ENCODE data around the gene MASP1. TPM values are rescaled to one million over a fixed set of nuclear protein-coding genes. Genes with fewer than 3 reads are reported as not detected.

MASP1 gene
- total RNA-seq, 1 experiment from 2014 or later, result not detected

- no peaks in the 10 kb centered on the region for H3K9me3 ChIP-seq (ENCODE audit: control insufficient read depth, insufficient read depth, low read depth, low read length)
- no peaks in the 10 kb centered on the region for H3K4me1 ChIP-seq (ENCODE audit: control insufficient read depth, insufficient read depth, low read length)
- no peak for TF ChIP-seq CTCF (IDR thresholded peaks at IDR 0.05)
- TF ChIP-seq SIN3A (IDR thresholded peaks at IDR 0.05; ENCODE audit: borderline replicate concordance, insufficient read depth, low read depth, low read length), result no peak
- no peak for TF ChIP-seq TCF7L2 (IDR thresholded peaks at IDR 0.05; ENCODE audit: low read depth, low read length)
- TF ChIP-seq REST (IDR thresholded peaks at IDR 0.05; ENCODE audit: insufficient read depth in 1 of 2, low read depth in 2 of 2, low read length in 1 of 2), result no peak
- no peak for TF ChIP-seq POLR2AphosphoS5 (IDR thresholded peaks at IDR 0.05; ENCODE audit: low read depth, low read length)
- ChIA-PET CTCF (no interaction called here), POLR2A (no interaction called here)
- intact Hi-C loops (cut with micrococcal nuclease; ENCODE audit: unreplicated experiment) (no loop called here), in situ Hi-C loops (cut with HindIII; ENCODE audit: low pct_unique_long_range_greater_than_20kb, low sequenced_read_pairs) (no loop called here)
- no peak for ATAC-seq
- H3K36me3 ChIP-seq (ENCODE audit: control insufficient read depth, insufficient read depth, low read length), result no peaks in the 10 kb centered on the region
- no peak for DNase-seq (ENCODE audit: low read depth, low spot score)
- no peaks in the 10 kb centered on the region for H3K27me3 ChIP-seq (ENCODE audit: control insufficient read depth, insufficient read depth, low read length)
- no TSS peak for BruUV-seq (replicated peaks)
- H3K27ac ChIP-seq (ENCODE audit: low read length), result no peak overlapping the region
- no peak overlapping the region for H3K4me3 ChIP-seq (ENCODE audit: low read depth in 2 of 2, low read length in 2 of 2)
Observed at GRCh38 chr3:187238239-187238638, 53.3 kb downstream of the MASP1 start.

- intact Hi-C loops (cut with micrococcal nuclease; ENCODE audit: unreplicated experiment), result no loop called here
- TF ChIP-seq POLR2AphosphoS5 (IDR thresholded peaks at IDR 0.05; ENCODE audit: low read depth, low read length), result no peak
- no peak for TF ChIP-seq REST (IDR thresholded peaks at IDR 0.05; ENCODE audit: insufficient read depth in 1 of 2, low read depth in 2 of 2, low read length in 1 of 2)
- TF ChIP-seq CTCF (IDR thresholded peaks at IDR 0.05), result no peak
- no peak for TF ChIP-seq SIN3A (IDR thresholded peaks at IDR 0.05; ENCODE audit: borderline replicate concordance, insufficient read depth, low read depth, low read length)
- TF ChIP-seq TCF7L2 (IDR thresholded peaks at IDR 0.05; ENCODE audit: low read depth, low read length), result no peak
- no TSS peak for BruUV-seq (replicated peaks)
- POLR2A ChIA-PET, result no interaction called here
- no peaks in the 10 kb centered on the region for H3K9me3 ChIP-seq (ENCODE audit: control insufficient read depth, insufficient read depth, low read depth, low read length)
- no peaks in the 10 kb centered on the region for H3K27me3 ChIP-seq (ENCODE audit: control insufficient read depth, insufficient read depth, low read length)
- in situ Hi-C loops (cut with HindIII; ENCODE audit: low pct_unique_long_range_greater_than_20kb, low sequenced_read_pairs), result no loop called here
- no peaks in the 10 kb centered on the region for H3K36me3 ChIP-seq (ENCODE audit: control insufficient read depth, insufficient read depth, low read length)
- CTCF ChIA-PET, result no interaction called here
- no peak overlapping the region for H3K27ac ChIP-seq (ENCODE audit: low read length)
- H3K4me3 ChIP-seq (ENCODE audit: low read depth in 2 of 2, low read length in 2 of 2), result no peak overlapping the region
- no peaks in the 10 kb centered on the region for H3K4me1 ChIP-seq (ENCODE audit: control insufficient read depth, insufficient read depth, low read length)
- no peak for ATAC-seq
- DNase-seq (ENCODE audit: low read depth, low spot score), result no peak
Observed at GRCh38 chr3:187237741-187238140, 53.8 kb downstream of the MASP1 start.
